Astrocyte (in vitro differentiated cells and primary cell): ENCODE measurements around the gene CMTM4.

Source experiments
- CTCF ChIP-seq: IDR thresholded peaks from 2 replicates; pipeline ENCODE4 v1.5.1; 2011; ENCODE audit warnings: low read depth, mild to moderate bottlenecking, inconsistent platforms, low read length, moderate library complexity; ENCODE audit not compliant: insufficient read depth
- EZH2 ChIP-seq: IDR thresholded peaks from 2 replicates; pipeline ENCODE4 v1.6.1; 2012; ENCODE audit warnings: mild to moderate bottlenecking, low read length, inconsistent platforms; ENCODE audit not compliant: insufficient read depth

GRCh38 chr16:66693149-66693548, 3.4 kb downstream of the CMTM4 start:
- TF ChIP-seq CTCF (no peak), EZH2 (no peak)
